ENCODE measurements around the gene DRD4. TPM values are rescaled to one million over a fixed set of nuclear protein-coding genes. Genes with fewer than 3 reads are reported as not detected.

DRD4 gene
- polyA plus RNA-seq: 1 to 10 TPM in 2 of 4 donors, under 1 TPM in 2; 0.51 to 1.4 (median 1.1) TPM
- long read RNA-seq, donor 1: 0 reads
- long read RNA-seq, donor 2: 0 reads
- long read RNA-seq, donor 3: 0 reads
- long read RNA-seq, donor 4: 0 reads
- long read RNA-seq, donor 5: 0 reads
- long read RNA-seq, donor 6: 0 reads
- long read RNA-seq, donor 7: 0 reads
- long read RNA-seq, donor 8: 0 reads
- long read RNA-seq, donor 9: 0 reads
- long read RNA-seq, donor 10: 0 reads

DNA sequence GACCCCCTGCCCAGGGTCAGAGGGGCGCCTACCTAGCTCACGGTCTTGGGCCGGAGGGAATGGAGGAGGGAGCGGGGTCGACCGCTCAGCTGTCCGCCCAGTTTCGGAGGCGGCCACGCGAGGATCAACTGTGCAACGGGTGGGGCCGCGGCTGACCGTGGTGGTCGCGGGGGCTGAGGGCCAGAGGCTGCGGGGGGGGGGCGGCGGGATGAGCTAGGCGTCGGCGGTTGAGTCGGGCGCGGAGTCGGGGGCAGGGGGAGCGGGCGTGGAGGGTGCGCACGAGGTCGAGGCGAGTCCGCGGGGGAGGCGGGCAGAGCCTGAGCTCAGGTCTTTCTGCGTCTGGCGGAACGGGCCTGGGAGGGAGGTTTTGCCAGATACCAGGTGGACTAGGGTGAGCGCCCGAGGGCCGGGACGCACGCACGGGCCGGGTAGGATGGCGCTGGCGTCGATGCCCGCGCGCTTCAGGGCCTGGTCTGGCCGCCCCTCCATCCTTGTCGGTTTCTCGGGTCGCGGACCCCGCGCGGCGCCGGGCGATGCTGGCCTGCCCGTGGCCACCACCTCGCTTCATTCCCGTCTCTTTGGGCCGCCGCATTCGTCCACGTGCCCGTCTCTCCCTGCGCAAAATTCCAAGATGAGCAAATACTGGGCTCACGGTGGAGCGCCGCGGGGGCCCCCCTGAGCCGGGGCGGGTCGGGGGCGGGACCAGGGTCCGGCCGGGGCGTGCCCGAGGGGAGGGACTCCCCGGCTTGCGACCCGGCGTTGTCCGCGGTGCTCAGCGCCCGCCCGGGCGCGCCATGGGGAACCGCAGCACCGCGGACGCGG lies at the start of gene DRD4:
Gene DRD4 (plus strand): TSS at position 759 of the 822 bp plus-strand sequence. CDS start 36 bp downstream, at position 795.
- Histone ChIP-seq H3K36me3 (ENCODE audit: control insufficient read depth in 3 of 3, insufficient read depth in 2 of 3, low read depth in 1 of 3, low read length in 3 of 3) (peaks cover 0 to 16% (median 0%) of the 10 kb centered on the region in 3 donors), H3K27me3 (ENCODE audit: control insufficient read depth in 3 of 3, insufficient read depth in 3 of 3, low read length in 3 of 3) (peaks cover 0 to 49% (median 20%) of the 10 kb centered on the region in 3 donors), H3K9me3 (ENCODE audit: control insufficient read depth in 2 of 2, insufficient read depth in 1 of 2, low read depth in 1 of 2, low read length in 1 of 2) (peaks cover 0 to 4% of the 10 kb centered on the region in 2 donors), H3K4me1 (ENCODE audit: control insufficient read depth in 3 of 3, insufficient read depth in 2 of 3, low read depth in 1 of 3, low read length in 2 of 3) (peaks cover 0 to 25% (median 4%) of the 10 kb centered on the region in 3 donors), H3K4me3 (ENCODE audit: low read depth in 1 of 3, low read length in 3 of 3) (peak within 1 kb of the TSS in 1 of 3 donors; percentile 41), H3K27ac (ENCODE audit: low read depth in 1 of 3, low read length in 2 of 3) (no peak within 1 kb of the TSS)
- WGBS, 3 donors: 13 to 15% (median 14%) methylated on average over 72 to 100 of the region's 100 CpGs
- no peak for FAIRE-seq
- peak in 1 of 2 donors; percentile 64 for DNase-seq

DNA sequence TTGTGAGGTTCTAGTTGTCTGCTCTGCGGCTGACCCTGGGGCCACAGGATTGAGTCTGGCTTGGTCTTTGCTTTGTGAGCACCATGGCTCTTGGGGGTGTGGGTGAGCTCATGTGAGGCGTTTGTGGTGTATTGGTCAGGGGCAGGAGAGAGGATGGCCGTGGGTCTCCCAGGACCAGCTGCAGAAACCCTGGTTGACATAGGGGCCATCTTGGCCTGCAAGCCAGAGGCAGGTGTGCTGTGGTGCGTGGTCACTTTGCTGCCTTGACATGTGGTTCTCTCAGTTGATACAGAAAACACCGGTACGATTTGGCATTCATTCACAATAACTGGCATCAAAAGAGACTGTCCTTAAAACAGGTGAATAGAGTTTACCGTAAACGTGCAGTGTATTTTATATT lies 49.5 kb upstream of the DRD4 start:
- 54 to 69% (median 59%) methylated on average over 8 of the region's 8 CpGs for WGBS, 3 donors
- Histone ChIP-seq H3K36me3 (ENCODE audit: control insufficient read depth in 3 of 3, insufficient read depth in 2 of 3, low read depth in 1 of 3, low read length in 3 of 3) (peaks cover 15 to 96% (median 27%) of the 10 kb centered on the region in 3 donors), H3K27me3 (ENCODE audit: control insufficient read depth in 3 of 3, insufficient read depth in 3 of 3, low read length in 3 of 3) (no peaks in the 10 kb centered on the region), H3K27ac (ENCODE audit: low read depth in 1 of 3, low read length in 2 of 3) (peak overlapping the region; percentile 71 to 86 (median 82)), H3K4me3 (ENCODE audit: low read depth in 1 of 3, low read length in 3 of 3) (no peak overlapping the region), H3K9me3 (ENCODE audit: control insufficient read depth in 2 of 2, insufficient read depth in 1 of 2, low read depth in 1 of 2, low read length in 1 of 2) (no peaks in the 10 kb centered on the region), H3K4me1 (ENCODE audit: control insufficient read depth in 3 of 3, insufficient read depth in 2 of 3, low read depth in 1 of 3, low read length in 2 of 3) (peaks cover 0 to 20% (median 0%) of the 10 kb centered on the region in 3 donors)
- DNase-seq (no peak), FAIRE-seq (no peak)

DNA sequence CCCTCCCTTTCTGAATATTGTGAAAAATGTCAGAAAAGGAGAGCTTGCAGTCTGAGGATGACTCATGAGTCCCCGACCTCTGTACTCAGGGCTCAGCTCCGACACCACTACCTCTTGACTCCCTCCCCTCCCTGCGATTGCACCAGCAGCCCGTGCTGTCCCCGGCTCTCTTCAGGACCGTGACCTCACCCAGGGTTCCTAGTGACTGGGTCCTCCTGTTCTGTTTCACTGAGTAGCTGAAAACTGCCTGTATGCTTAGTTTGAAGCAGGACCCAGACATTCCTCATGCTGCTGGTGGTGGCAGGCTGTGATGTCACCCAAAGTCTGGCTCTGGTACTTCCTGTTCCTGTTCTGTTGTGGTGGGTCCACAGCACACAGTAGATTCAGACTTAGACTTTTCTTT lies 49.1 kb upstream of the DRD4 start:
- DNase-seq: peak; percentile 93 to 95

DNA sequence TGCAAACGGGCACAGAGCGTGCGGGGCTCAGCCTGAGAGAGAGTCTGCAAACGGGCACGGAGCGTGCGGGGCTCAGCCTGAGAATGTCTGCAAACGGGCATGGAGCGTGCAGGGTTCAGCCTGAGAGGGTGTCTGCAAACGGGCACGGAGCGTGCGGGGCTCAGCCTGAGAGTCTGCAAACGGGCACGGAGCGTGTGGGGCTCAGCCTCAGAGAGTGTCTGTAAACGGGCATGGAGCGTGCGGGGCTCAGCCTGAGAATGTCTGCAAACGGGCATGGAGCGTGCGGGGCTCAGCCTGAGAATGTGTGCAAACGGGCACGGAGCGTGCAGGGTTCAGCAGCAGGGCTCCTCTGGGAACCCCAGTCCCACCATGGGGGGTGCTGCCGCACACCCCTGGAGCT lies 47.3 kb upstream of the DRD4 start:
- peaks cover 15 to 94% (median 35%) of the 10 kb centered on the region in 3 donors for H3K36me3 ChIP-seq (ENCODE audit: control insufficient read depth in 3 of 3, insufficient read depth in 2 of 3, low read depth in 1 of 3, low read length in 3 of 3)
- no peak for FAIRE-seq
- H3K4me3 ChIP-seq (ENCODE audit: low read depth in 1 of 3, low read length in 3 of 3): no peak overlapping the region
- H3K4me1 ChIP-seq (ENCODE audit: control insufficient read depth in 3 of 3, insufficient read depth in 2 of 3, low read depth in 1 of 3, low read length in 2 of 3): peaks cover 0 to 20% (median 0%) of the 10 kb centered on the region in 3 donors
- WGBS, 3 donors: 93 to 98% (median 96%) methylated on average over 26 of the region's 26 CpGs
- H3K9me3 ChIP-seq (ENCODE audit: control insufficient read depth in 2 of 2, insufficient read depth in 1 of 2, low read depth in 1 of 2, low read length in 1 of 2): no peaks in the 10 kb centered on the region
- H3K27me3 ChIP-seq (ENCODE audit: control insufficient read depth in 3 of 3, insufficient read depth in 3 of 3, low read length in 3 of 3): no peaks in the 10 kb centered on the region
- H3K27ac ChIP-seq (ENCODE audit: low read depth in 1 of 3, low read length in 2 of 3): no peak overlapping the region
- no peak for DNase-seq

More for the DNA sequence above, 49.1 kb upstream of the DRD4 start:
- no peaks in the 10 kb centered on the region for H3K9me3 ChIP-seq (ENCODE audit: control insufficient read depth in 2 of 2, insufficient read depth in 1 of 2, low read depth in 1 of 2, low read length in 1 of 2)
- WGBS, 3 donors: 6 to 36% (median 10%) methylated on average over 6 of the region's 6 CpGs
- FAIRE-seq: no peak
- peak overlapping the region; percentile 71 to 86 (median 82) for H3K27ac ChIP-seq (ENCODE audit: low read depth in 1 of 3, low read length in 2 of 3)
- H3K27me3 ChIP-seq (ENCODE audit: control insufficient read depth in 3 of 3, insufficient read depth in 3 of 3, low read length in 3 of 3): no peaks in the 10 kb centered on the region
- H3K4me3 ChIP-seq (ENCODE audit: low read depth in 1 of 3, low read length in 3 of 3): no peak overlapping the region
- H3K4me1 ChIP-seq (ENCODE audit: control insufficient read depth in 3 of 3, insufficient read depth in 2 of 3, low read depth in 1 of 3, low read length in 2 of 3): peaks cover 0 to 20% (median 0%) of the 10 kb centered on the region in 3 donors
- H3K36me3 ChIP-seq (ENCODE audit: control insufficient read depth in 3 of 3, insufficient read depth in 2 of 3, low read depth in 1 of 3, low read length in 3 of 3): peaks cover 12 to 96% (median 29%) of the 10 kb centered on the region in 3 donors

GRCh38 chr11:590997-591396 lies 46.1 kb upstream of the DRD4 start:
- Histone ChIP-seq H3K27me3 (ENCODE audit: control insufficient read depth in 3 of 3, insufficient read depth in 3 of 3, low read length in 3 of 3) (no peaks in the 10 kb centered on the region), H3K36me3 (ENCODE audit: control insufficient read depth in 3 of 3, insufficient read depth in 2 of 3, low read depth in 1 of 3, low read length in 3 of 3) (peaks cover 19 to 95% (median 43%) of the 10 kb centered on the region in 3 donors), H3K9me3 (ENCODE audit: control insufficient read depth in 2 of 2, insufficient read depth in 1 of 2, low read depth in 1 of 2, low read length in 1 of 2) (no peaks in the 10 kb centered on the region), H3K4me1 (ENCODE audit: control insufficient read depth in 3 of 3, insufficient read depth in 2 of 3, low read depth in 1 of 3, low read length in 2 of 3) (peaks cover 0 to 20% (median 0%) of the 10 kb centered on the region in 3 donors), H3K4me3 (ENCODE audit: low read depth in 1 of 3, low read length in 3 of 3) (no peak overlapping the region), H3K27ac (ENCODE audit: low read depth in 1 of 3, low read length in 2 of 3) (no peak overlapping the region)
- DNase-seq (no peak), FAIRE-seq (no peak)
- WGBS, 3 donors: 80 to 88% (median 87%) methylated on average over 11 of the region's 11 CpGs

- 97% methylated on average over 22 of the region's 22 CpGs for WGBS, 3 donors
- Histone ChIP-seq H3K36me3 (ENCODE audit: control insufficient read depth in 3 of 3, insufficient read depth in 2 of 3, low read depth in 1 of 3, low read length in 3 of 3) (peaks cover 31 to 95% (median 47%) of the 10 kb centered on the region in 3 donors), H3K4me1 (ENCODE audit: control insufficient read depth in 3 of 3, insufficient read depth in 2 of 3, low read depth in 1 of 3, low read length in 2 of 3) (peaks cover 0 to 10% (median 0%) of the 10 kb centered on the region in 3 donors), H3K4me3 (ENCODE audit: low read depth in 1 of 3, low read length in 3 of 3) (no peak overlapping the region), H3K9me3 (ENCODE audit: control insufficient read depth in 2 of 2, insufficient read depth in 1 of 2, low read depth in 1 of 2, low read length in 1 of 2) (no peaks in the 10 kb centered on the region), H3K27me3 (ENCODE audit: control insufficient read depth in 3 of 3, insufficient read depth in 3 of 3, low read length in 3 of 3) (no peaks in the 10 kb centered on the region), H3K27ac (ENCODE audit: low read depth in 1 of 3, low read length in 2 of 3) (no peak overlapping the region)
- FAIRE-seq (no peak), DNase-seq (no peak)
Measured at GRCh38 chr11:592501-592900, 44.6 kb upstream of the DRD4 start.

- H3K36me3 ChIP-seq (ENCODE audit: control insufficient read depth in 3 of 3, insufficient read depth in 2 of 3, low read depth in 1 of 3, low read length in 3 of 3): peaks cover 32 to 97% (median 47%) of the 10 kb centered on the region in 3 donors
- no peaks in the 10 kb centered on the region for H3K27me3 ChIP-seq (ENCODE audit: control insufficient read depth in 3 of 3, insufficient read depth in 3 of 3, low read length in 3 of 3)
- DNase-seq (no peak), FAIRE-seq (no peak)
- H3K4me3 ChIP-seq (ENCODE audit: low read depth in 1 of 3, low read length in 3 of 3): no peak overlapping the region
- 90 to 98% (median 91%) methylated on average over 10 of the region's 10 CpGs for WGBS, 3 donors
- H3K4me1 ChIP-seq (ENCODE audit: control insufficient read depth in 3 of 3, insufficient read depth in 2 of 3, low read depth in 1 of 3, low read length in 2 of 3): peaks cover 0 to 7% (median 0%) of the 10 kb centered on the region in 3 donors
- H3K27ac ChIP-seq (ENCODE audit: low read depth in 1 of 3, low read length in 2 of 3): no peak overlapping the region
- H3K9me3 ChIP-seq (ENCODE audit: control insufficient read depth in 2 of 2, insufficient read depth in 1 of 2, low read depth in 1 of 2, low read length in 1 of 2): no peaks in the 10 kb centered on the region
Measured at GRCh38 chr11:592918-593317, 44.2 kb upstream of the DRD4 start.

GRCh38 chr11:593347-593746 lies 43.7 kb upstream of the DRD4 start:
- no peaks in the 10 kb centered on the region for H3K9me3 ChIP-seq (ENCODE audit: control insufficient read depth in 2 of 2, insufficient read depth in 1 of 2, low read depth in 1 of 2, low read length in 1 of 2)
- FAIRE-seq (no peak), DNase-seq (no peak)
- peaks cover 32 to 97% (median 49%) of the 10 kb centered on the region in 3 donors for H3K36me3 ChIP-seq (ENCODE audit: control insufficient read depth in 3 of 3, insufficient read depth in 2 of 3, low read depth in 1 of 3, low read length in 3 of 3)
- WGBS, 3 donors: 94 to 97% (median 97%) methylated on average over 18 to 21 of the region's 21 CpGs
- peaks cover 0 to 2% (median 0%) of the 10 kb centered on the region in 3 donors for H3K4me1 ChIP-seq (ENCODE audit: control insufficient read depth in 3 of 3, insufficient read depth in 2 of 3, low read depth in 1 of 3, low read length in 2 of 3)
- H3K4me3 ChIP-seq (ENCODE audit: low read depth in 1 of 3, low read length in 3 of 3): no peak overlapping the region
- no peak overlapping the region for H3K27ac ChIP-seq (ENCODE audit: low read depth in 1 of 3, low read length in 2 of 3)
- H3K27me3 ChIP-seq (ENCODE audit: control insufficient read depth in 3 of 3, insufficient read depth in 3 of 3, low read length in 3 of 3): no peaks in the 10 kb centered on the region
